Mesodermal cell (in vitro differentiated cells): ENCODE results near the gene IQGAP1.
"Not testable (repeated sequence)": the region's sequence is repeated elsewhere in the genome, so short reads cannot be mapped to it uniquely, and the experiment has no call there.

Experiments used
- H3K27ac ChIP-seq: 2 replicates; pipeline ENCODE4 v1.7.0; 2013; ENCODE audit warnings: mild to moderate bottlenecking, low read depth, low read length, moderate library complexity; ENCODE audit not compliant: severe bottlenecking
- H3K36me3 ChIP-seq: 2 replicates; pipeline ENCODE4 v1.7.1; 2013; ENCODE audit warnings: mild to moderate bottlenecking, low read length, moderate library complexity; ENCODE audit not compliant: control insufficient read depth, insufficient read depth
- H3K4me1 ChIP-seq: one replicate; pipeline ENCODE4 v1.7.1; 2013; ENCODE audit warnings: mild to moderate bottlenecking, low read length; ENCODE audit not compliant: insufficient read depth, control insufficient read depth, poor library complexity, severe bottlenecking
- H3K4me3 ChIP-seq: 2 replicates; pipeline ENCODE4 v1.7.0; 2013; ENCODE audit warnings: low read length, control low read depth, mild to moderate bottlenecking; ENCODE audit not compliant: insufficient read depth, poor library complexity, severe bottlenecking; ENCODE audit errors: extremely low read depth
- H3K9me3 ChIP-seq: 2 replicates; pipeline ENCODE4 v1.7.1; 2013; ENCODE audit warnings: mild to moderate bottlenecking, low read length, moderate library complexity; ENCODE audit not compliant: control insufficient read depth
- WGBS, 2 experiments: methylation state at CpG; one replicate each; pipeline ENCODE4 v1.1.5; 2013; ENCODE audit warnings: missing lambda C conversion rate in 2 of 2; ENCODE audit not compliant: insufficient coverage in 2 of 2; 5-methylcytosine and 5-hydroxymethylcytosine counted together

The IQGAP1 gene

GRCh38 chr15:90512276-90512675, 124.2 kb downstream of the IQGAP1 start:
- Histone ChIP-seq H3K9me3 (peaks cover 5% of the 10 kb centered on the region), H3K27ac (no peak overlapping the region), H3K4me1 (no peaks in the 10 kb centered on the region), H3K36me3 (no peaks in the 10 kb centered on the region), H3K4me3 (no peak overlapping the region)
- 80% methylated on average over 1 of the region's 2 CpGs; no CpG with 5 or more reads in 1 of the 2 experiments for WGBS, 2 experiments

GRCh38 chr15:90512981-90513380, 124.9 kb downstream of the IQGAP1 start:
- Histone ChIP-seq H3K4me3 (no peak overlapping the region), H3K27ac (no peak overlapping the region), H3K9me3 (peaks cover 5% of the 10 kb centered on the region), H3K36me3 (no peaks in the 10 kb centered on the region), H3K4me1 (no peaks in the 10 kb centered on the region)
- WGBS, 2 experiments = 100% methylated on average over 2 of the region's 3 CpGs; no CpG with 5 or more reads in 1 of the 2 experiments

- Histone ChIP-seq H3K4me1 (no peaks in the 10 kb centered on the region), H3K27ac (no peak overlapping the region), H3K9me3 (peaks cover 5% of the 10 kb centered on the region), H3K4me3 (no peak overlapping the region), H3K36me3 (no peaks in the 10 kb centered on the region)
- WGBS, 2 experiments = 100% methylated on average over 2 of the region's 2 CpGs; no CpG with 5 or more reads in 1 of the 2 experiments
Measured at GRCh38 chr15:90513448-90513847, 125.4 kb downstream of the IQGAP1 start.

- not testable (repeated sequence) for H3K36me3 ChIP-seq, H3K9me3 ChIP-seq, H3K4me1 ChIP-seq, H3K27ac ChIP-seq, H3K4me3 ChIP-seq
- WGBS, 2 experiments = no CpG with 5 or more reads among the region's 2 CpGs
Measured at GRCh38 chr15:90513893-90514292, 125.9 kb downstream of the IQGAP1 start.

GRCh38 chr15:90519688-90520087, 131.6 kb downstream of the IQGAP1 start:
- H3K27ac ChIP-seq = no peak overlapping the region
- no peaks in the 10 kb centered on the region for H3K36me3 ChIP-seq
- no peak overlapping the region for H3K4me3 ChIP-seq
- H3K9me3 ChIP-seq = no peaks in the 10 kb centered on the region
- WGBS, 2 experiments = no CpG with 5 or more reads among the region's 1 CpG
- no peaks in the 10 kb centered on the region for H3K4me1 ChIP-seq

- no peak overlapping the region for H3K4me3 ChIP-seq
- H3K4me1 ChIP-seq = no peaks in the 10 kb centered on the region
- H3K36me3 ChIP-seq = no peaks in the 10 kb centered on the region
- H3K27ac ChIP-seq = no peak overlapping the region
- no peaks in the 10 kb centered on the region for H3K9me3 ChIP-seq
- WGBS, 2 experiments = 90 to 97% methylated on average over 4 to 5 of the region's 5 CpGs
Measured at GRCh38 chr15:90520365-90520764, 132.3 kb downstream of the IQGAP1 start.

- Histone ChIP-seq H3K36me3 (no peaks in the 10 kb centered on the region), H3K27ac (no peak overlapping the region), H3K9me3 (no peaks in the 10 kb centered on the region), H3K4me3 (no peak overlapping the region), H3K4me1 (no peaks in the 10 kb centered on the region)
- 100% methylated on average over 3 of the region's 3 CpGs; no CpG with 5 or more reads in 1 of the 2 experiments for WGBS, 2 experiments
Measured at GRCh38 chr15:90523373-90523772, 135.3 kb downstream of the IQGAP1 start.

- not testable (repeated sequence) for H3K4me1 ChIP-seq, H3K9me3 ChIP-seq, H3K27ac ChIP-seq, H3K4me3 ChIP-seq, H3K36me3 ChIP-seq
- 78 to 87% methylated on average over 2 to 4 of the region's 6 CpGs for WGBS, 2 experiments
Measured at GRCh38 chr15:90524018-90524803, 136.2 kb downstream of the IQGAP1 start.

- Histone ChIP-seq H3K4me3 (peak overlapping the region; percentile 64), H3K27ac (no peak overlapping the region), H3K36me3 (no peaks in the 10 kb centered on the region), H3K9me3 (no peaks in the 10 kb centered on the region), H3K4me1 (no peaks in the 10 kb centered on the region)
- WGBS, 2 experiments = 65 to 72% methylated on average over 6 to 7 of the region's 15 CpGs
Measured at GRCh38 chr15:90529011-90529370, 140.9 kb downstream of the IQGAP1 start.

GRCh38 chr15:90529371-90530249, 141.6 kb downstream of the IQGAP1 start, which contains the start of gene CRTC3:
CRTC3 (plus strand) TSS chr15:90529923; CDS start chr15:90530072, 149 bp downstream.
- Histone ChIP-seq H3K9me3 (no peaks in the 10 kb centered on the region), H3K4me3 (peak within 1 kb of the TSS; percentile 64), H3K36me3 (no peaks in the 10 kb centered on the region), H3K4me1 (no peaks in the 10 kb centered on the region), H3K27ac (no peak within 1 kb of the TSS)
- 3 to 4% methylated on average over 63 to 79 of the region's 104 CpGs for WGBS, 2 experiments
